NCI-H1694 (cell line): ENCODE measurements around the gene SRPK3.

Experiments used
- DNase-seq: peaks from one replicate; lab custom pipeline; 2025; lab: John Stamatoyannopoulos, UW

Gene SRPK3

DNA sequence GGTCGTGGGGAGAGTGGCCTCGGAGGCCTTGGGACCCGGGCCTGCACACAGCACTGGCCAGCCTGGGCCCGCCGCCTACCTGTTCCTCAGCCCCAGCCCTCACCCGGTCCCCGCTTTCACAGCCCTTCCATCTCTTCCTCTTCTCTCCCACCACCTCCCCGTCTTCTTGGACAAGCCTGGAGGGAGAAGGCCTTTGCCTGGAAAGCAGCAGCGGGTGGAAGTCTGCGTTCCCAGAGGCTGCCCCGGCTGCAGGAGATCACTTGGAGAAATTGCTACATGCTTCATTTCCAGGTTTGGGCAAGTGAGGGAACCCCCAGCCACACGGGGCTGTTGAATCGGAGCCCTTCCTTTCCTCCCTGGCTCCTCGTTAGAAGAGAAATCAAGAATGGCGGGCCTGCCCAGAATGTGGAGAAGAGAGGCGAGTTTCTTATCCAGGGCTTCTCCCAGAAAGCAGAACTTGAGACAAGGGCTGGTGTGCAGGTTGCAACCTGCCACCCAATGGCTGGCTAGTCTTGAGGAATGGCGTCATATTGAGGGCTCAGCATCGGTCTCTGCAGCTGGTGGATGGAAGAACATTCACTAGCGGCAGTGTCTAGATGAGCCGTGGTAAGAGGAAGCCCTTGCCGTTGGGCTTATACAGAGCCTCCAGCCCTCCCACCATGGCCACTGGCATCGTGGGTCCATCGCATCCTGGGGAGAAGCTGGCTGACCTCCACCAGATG lies 50.7 kb downstream of the SRPK3 start:
- no peak for DNase-seq

GRCh38 chrX:153832728-153833127 lies 51.9 kb downstream of the SRPK3 start:
- no peak for DNase-seq
